K562 (cell line): ENCODE data around the gene HOXC11. TPM values are rescaled to one million over a fixed set of nuclear protein-coding genes. Genes with fewer than 3 reads are reported as not detected.

ENCODE experiments used
- ATAC-seq: fragments of 200-7000 bp; cut with Tn5 transposase; 3 replicates; pipeline ENCODE4 v1.9.1; 2020; ENCODE audit warnings: moderate library complexity
- BruUV-seq: library from RNA; stranded (reverse); fragments of 400-500 nt; replicated peaks from 2 replicates; lab custom pipeline; 2021; lab: Mats Ljungman, UMichigan
- CTCF ChIA-PET: fragments of 300-600 bp; formaldehyde crosslinking; extraction: SDS; loops from one replicate; lab custom pipeline; 2021; ENCODE audit warnings: low intra/inter-chr PET ratio; lab: Yijun Ruan, JAX
- POLR2A ChIA-PET: fragments of 300-600, 350-650 bp; sonication (Branson Sonifier 250); formaldehyde crosslinking; extraction: SDS; loops from one replicate; lab custom pipeline; 2021; ENCODE audit warnings: antibody characterized with exemption, inconsistent platforms; lab: Yijun Ruan, JAX
- DNase-seq, 4 experiments: peaks; one replicate each; pipeline versions ENCODE4 v3.0.0 to v3.0.0-alpha.2; 2011 to 2018; ENCODE audit warnings: low spot score in 3 of 4, mixed read lengths in 3 of 4; ENCODE audit errors: extremely low read depth in 1 of 4
- FAIRE-seq: peaks from 2 replicates; lab custom pipeline; 2011; peaks lifted over from hg19 to GRCh38; lab: Jason Lieb, UNC
- H2AFZ ChIP-seq: 2 replicates; pipeline ENCODE4 v1.6.0; 2011; ENCODE audit warnings: low read depth, low read length, control low read depth, inconsistent platforms
- H3K27ac ChIP-seq: fragments of 200-600 bp; 3 replicates; pipeline ENCODE4 v1.8.0; 2011; ENCODE audit warnings: low read depth, mild to moderate bottlenecking, control low read depth, inconsistent platforms, low read length, moderate library complexity, mixed read lengths; ENCODE audit errors: extremely low read depth
- H3K27me3 ChIP-seq, 2 experiments: fragments of 300-600 bp in 1 of 2; 2 replicates in 1 of 2; 3 replicates in 1 of 2; pipeline versions ENCODE4 v1.6.0 to v1.8.0; 2011; ENCODE audit warnings: inconsistent platforms in 2 of 2, low read length in 2 of 2, mild to moderate bottlenecking in 1 of 2, mixed read lengths in 1 of 2, moderate library complexity in 1 of 2; ENCODE audit not compliant: control insufficient read depth in 2 of 2, insufficient read depth in 2 of 2
- H3K36me3 ChIP-seq: fragments of 300-600 bp; 3 replicates; pipeline ENCODE4 v1.8.0; 2011; ENCODE audit warnings: mild to moderate bottlenecking, low read length, inconsistent platforms; ENCODE audit not compliant: control insufficient read depth, insufficient read depth
- H3K4me1 ChIP-seq, 2 experiments: fragments of 200-600 bp in 1 of 2; replicated peaks in 1 of 2; 2 replicates in 1 of 2; 3 replicates in 1 of 2; pipeline versions ENCODE4 v1.5.1 to v1.8.0; 2011; ENCODE audit warnings: inconsistent platforms in 2 of 2, low read length in 2 of 2, mild to moderate bottlenecking in 1 of 2, mixed read lengths in 1 of 2, moderate library complexity in 1 of 2; ENCODE audit not compliant: control insufficient read depth in 2 of 2, insufficient read depth in 2 of 2
- H3K4me2 ChIP-seq: 2 replicates; pipeline ENCODE4 v1.6.1; 2011; ENCODE audit warnings: low read length, control low read depth, inconsistent platforms, mixed read lengths; ENCODE audit not compliant: insufficient read depth
- H3K4me3 ChIP-seq: fragments of 200-600 bp; sonication (generic), shearing (Covaris generic); 2 replicates; pipeline ENCODE4 v1.5.1; 2016; ENCODE audit warnings: control low read depth, inconsistent platforms
- H3K79me2 ChIP-seq: fragments of 200-600 bp; 3 replicates; pipeline ENCODE4 v1.8.0; 2011; ENCODE audit warnings: low read length, inconsistent platforms; ENCODE audit not compliant: control insufficient read depth, insufficient read depth
- H3K9ac ChIP-seq, 2 experiments: 2 replicates each; pipeline versions ENCODE4 v1.6.0 to v1.6.1; 2011; ENCODE audit warnings: low read depth in 2 of 2, low read length in 2 of 2, control low read depth in 1 of 2, inconsistent platforms in 1 of 2, mild to moderate bottlenecking in 1 of 2, mixed read lengths in 1 of 2; ENCODE audit not compliant: insufficient read depth in 1 of 2
- H3K9me1 ChIP-seq: one replicate; pipeline ENCODE4 v1.6.0; 2011; ENCODE audit warnings: inconsistent platforms, mild to moderate bottlenecking, low read length, moderate library complexity; ENCODE audit not compliant: control insufficient read depth, insufficient read depth
- H3K9me3 ChIP-seq: replicated peaks from 2 replicates; pipeline ENCODE4 v1.5.1; 2011; ENCODE audit warnings: low read depth, low read length, inconsistent platforms; ENCODE audit not compliant: control insufficient read depth, insufficient read depth
- H4K20me1 ChIP-seq: replicated peaks from 2 replicates; pipeline ENCODE4 v1.6.1; 2011; ENCODE audit warnings: low read length, inconsistent platforms, mixed read lengths; ENCODE audit not compliant: control insufficient read depth, insufficient read depth
- JUNB ChIP-seq: fragments of 450-650 bp; formaldehyde crosslinking; conservative IDR thresholded peaks from 2 replicates; pipeline ENCODE4 v1.4.0; 2020; ENCODE audit warnings: mild to moderate bottlenecking
- MEIS2 ChIP-seq: fragments of 450-650 bp; IDR thresholded peaks from 2 replicates; pipeline ENCODE4 v1.6.1; 2014; ENCODE audit warnings: mild to moderate bottlenecking; ENCODE audit not compliant: partially characterized antibody
- MGA ChIP-seq: fragments of 450-650 bp; IDR thresholded peaks from 2 replicates; pipeline ENCODE4 v1.6.1; 2016; ENCODE audit warnings: mild to moderate bottlenecking, moderate library complexity
- POLR3G ChIP-seq: IDR thresholded peaks from 2 replicates; pipeline ENCODE4 v1.6.1; 2011; ENCODE audit not compliant: insufficient read length, insufficient replicate concordance; ENCODE audit errors: extremely low read depth
- ZNF398 ChIP-seq: fragments of 250-450 bp; sonication (Bioruptor Pico); IDR thresholded peaks from 2 replicates; pipeline ENCODE4 v1.8.0; 2021; ENCODE audit warnings: moderate library complexity, mild to moderate bottlenecking, inconsistent platforms
- ZNF431 ChIP-seq: sonication (generic); formaldehyde crosslinking; IDR thresholded peaks from 2 replicates; pipeline ENCODE4 v1.8.0; 2022; ENCODE audit warnings: mild to moderate bottlenecking, missing genetic modification reagents
- ZNF77 ChIP-seq: fragments of 250-450 bp; sonication (Bioruptor Pico); IDR thresholded peaks from 2 replicates; pipeline ENCODE4 v1.5.0; 2020
- WGBS: fragments of 100-300 bp; shearing (Covaris generic); methylation state at CpG from one replicate; pipeline ENCODE4 v1.1.6; 2016; ENCODE audit warnings: low coverage, mixed read lengths; ENCODE audit not compliant: insufficient coverage; ENCODE audit errors: missing lambda C conversion rate; 5-methylcytosine and 5-hydroxymethylcytosine counted together
- in situ Hi-C: fragments of 300-500 bp; cut with MboI; formaldehyde crosslinking; loops from 4 replicates; pipeline ENCODE4 v1.15.0; 2018; ENCODE audit warnings: inconsistent platforms, mixed read lengths
- intact Hi-C: fragments of 100-400 bp; cut with micrococcal nuclease; formaldehyde crosslinking; loops from 2 replicates; pipeline ENCODE4 v1.14.2; 2022
- polyA plus RNA-seq, 8 experiments: library from polyadenylated mRNA; depleted of rRNA in 4 of 8; stranded (reverse) in 5 of 8; unstranded in 3 of 8; fragments of >200 nt; fragmentation: Nextera tagmentation in 2 of 8; fragmentation: Illumina TruSeq in 1 of 8; extraction: Ambion mirVana in 2 of 8; extraction: Trizol in 1 of 8; gene quantifications; 2 replicates each; pipeline versions ENCODE4 v1.2.1 to v1.2.3, GENCODE V29; 2011 to 2014; ENCODE audit warnings: inconsistent platforms in 1 of 8, missing spikeins in 1 of 8
- total RNA-seq, 7 experiments: library from RNA; depleted of rRNA in 6 of 7; stranded (reverse); fragments of >200 nt in 6 of 7; fragmentation: Illumina TruSeq in 2 of 7; extraction: Trizol in 2 of 7; gene quantifications; 2 replicates each; pipeline versions ENCODE4 v1.2.1 to v1.2.3, GENCODE V29; 2011 to 2021; ENCODE audit warnings: low replicate concordance in 1 of 7

The HOXC11 gene
- total and polyA plus RNA-seq, 9 of the 15 experiments (the other 6 are each of a cell fraction or from before 2014, with no cell fraction given), result not detected

- ATAC-seq (no peak), DNase-seq (no peak), FAIRE-seq (no peak)
- Histone ChIP-seq H3K79me2 (no peaks in the 10 kb centered on the region), H3K27me3 (no peaks in the 10 kb centered on the region), H3K9ac (peak overlapping the region in 1 of 2 experiments; percentile 49; a peak in 1 of 4 replicates), H3K4me3 (no peak overlapping the region), H3K36me3 (peaks cover 2% of the 10 kb centered on the region; the same call in 1 of the 3 replicates), H3K4me2 (no peak overlapping the region), H4K20me1 (no peaks in the 10 kb centered on the region), H2AFZ (no peak overlapping the region), H3K4me1 (peaks cover 3 to 32% of the 10 kb centered on the region in 2 experiments; a peak in 4 of 5 replicates), H3K27ac (no peak overlapping the region), H3K9me1 (no peaks in the 10 kb centered on the region), H3K9me3 (no peaks in the 10 kb centered on the region)
- intact Hi-C loops, result no loop called here
- BruUV-seq, result no TSS peak
- WGBS, result 48% methylated on average over 7 of the region's 7 CpGs
- in situ Hi-C loops, result loop anchor here (10.0 kb wide), 1 partner anchor 169 kb away; no protein-coding TSS in a partner anchor
- POLR2A ChIA-PET, result interaction anchor here (1.5 kb wide), 1 partner anchor 8 kb away, joined by 4 read pairs; no protein-coding TSS in a partner anchor
- CTCF ChIA-PET, result no interaction called here
- TF ChIP-seq MEIS2 (peak; percentile 44), ZNF398 (no peak), JUNB (CRISPR knock-in tag) (no peak), POLR3G (no peak), MGA (0 out of 2 replicates have a peak, but pooled peaks have one; percentile 15), ZNF77 (no peak), ZNF431 (CRISPR knock-in tag) (no peak)
Observed at GRCh38 chr12:54025499-54026405, 52.8 kb downstream of the HOXC11 start.
